22Rv1 (cell line): Measurements from ENCODE around the gene BMP5.
"Not testable (repeated sequence)": the region's sequence is repeated elsewhere in the genome, so short reads cannot be mapped to it uniquely, and the experiment has no call there.

ENCODE experiments used
- H3K27ac ChIP-seq: fragments of 450-650 bp; 2 replicates; pipeline ENCODE4 v1.5.1; 2017
- ZFX ChIP-seq: fragments of 450-650 bp; IDR thresholded peaks from 2 replicates; pipeline ENCODE4 v1.6.1; 2017; ENCODE audit warnings: antibody characterized with exemption, borderline replicate concordance
- TF ChIP-seq, protein P1 (sequence below): fragments of 450-650 bp; IDR thresholded peaks from 2 replicates; pipeline ENCODE4 v1.5.1; 2017; ENCODE audit warnings: mild to moderate bottlenecking

The BMP5 gene

DNA sequence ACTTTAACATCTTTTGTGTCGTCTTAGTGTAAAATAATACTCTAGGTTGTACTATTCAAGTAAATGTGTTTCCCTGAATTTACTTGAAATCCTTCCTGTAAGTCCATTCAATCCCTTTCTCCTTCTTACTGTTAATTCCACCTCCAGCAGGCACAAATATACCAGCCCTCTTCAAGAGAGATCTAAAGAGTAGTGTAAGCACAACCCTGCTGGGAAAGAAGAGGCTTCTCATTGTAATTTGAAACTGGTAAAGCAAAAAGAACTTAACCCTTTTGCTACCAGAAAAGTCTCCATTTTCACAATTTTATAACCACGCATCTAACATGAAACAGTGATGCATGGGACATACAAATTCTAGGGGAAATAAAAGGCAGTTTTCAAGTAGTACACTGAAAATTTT lies at the start of gene BMP5:
TSS of gene BMP5 (minus strand) at position 191 of the 400 bp plus-strand sequence. CDS start 725 bp downstream, outside the sequence.
- no peak for TF ChIP-seq ZFX
- TF ChIP-seq, protein P1, sequence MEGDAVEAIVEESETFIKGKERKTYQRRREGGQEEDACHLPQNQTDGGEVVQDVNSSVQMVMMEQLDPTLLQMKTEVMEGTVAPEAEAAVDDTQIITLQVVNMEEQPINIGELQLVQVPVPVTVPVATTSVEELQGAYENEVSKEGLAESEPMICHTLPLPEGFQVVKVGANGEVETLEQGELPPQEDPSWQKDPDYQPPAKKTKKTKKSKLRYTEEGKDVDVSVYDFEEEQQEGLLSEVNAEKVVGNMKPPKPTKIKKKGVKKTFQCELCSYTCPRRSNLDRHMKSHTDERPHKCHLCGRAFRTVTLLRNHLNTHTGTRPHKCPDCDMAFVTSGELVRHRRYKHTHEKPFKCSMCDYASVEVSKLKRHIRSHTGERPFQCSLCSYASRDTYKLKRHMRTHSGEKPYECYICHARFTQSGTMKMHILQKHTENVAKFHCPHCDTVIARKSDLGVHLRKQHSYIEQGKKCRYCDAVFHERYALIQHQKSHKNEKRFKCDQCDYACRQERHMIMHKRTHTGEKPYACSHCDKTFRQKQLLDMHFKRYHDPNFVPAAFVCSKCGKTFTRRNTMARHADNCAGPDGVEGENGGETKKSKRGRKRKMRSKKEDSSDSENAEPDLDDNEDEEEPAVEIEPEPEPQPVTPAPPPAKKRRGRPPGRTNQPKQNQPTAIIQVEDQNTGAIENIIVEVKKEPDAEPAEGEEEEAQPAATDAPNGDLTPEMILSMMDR, result no peak
- no peak within 1 kb of the TSS for H3K27ac ChIP-seq

DNA sequence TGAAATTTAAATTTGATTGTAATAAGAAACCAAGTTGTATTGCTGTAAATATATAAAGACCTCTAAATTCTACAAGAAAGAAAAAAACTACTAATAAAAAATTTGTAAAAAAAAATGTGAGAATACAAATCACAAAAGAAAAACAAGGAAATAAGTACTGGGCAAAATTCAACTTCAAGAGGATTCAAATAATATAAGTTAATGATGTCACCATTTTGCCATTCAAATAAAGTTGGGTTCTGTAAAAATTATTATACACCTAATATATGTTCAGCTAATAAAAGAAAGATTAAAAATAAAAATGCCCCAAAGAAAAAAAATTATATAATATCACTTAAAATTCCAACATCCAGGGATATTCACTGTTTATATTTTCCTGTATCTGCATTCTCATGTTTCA lies 47.0 kb upstream of the BMP5 start:
- no peak overlapping the region for H3K27ac ChIP-seq
- TF ChIP-seq ZFX, result no peak
- TF ChIP-seq, protein P1, result no peak

DNA sequence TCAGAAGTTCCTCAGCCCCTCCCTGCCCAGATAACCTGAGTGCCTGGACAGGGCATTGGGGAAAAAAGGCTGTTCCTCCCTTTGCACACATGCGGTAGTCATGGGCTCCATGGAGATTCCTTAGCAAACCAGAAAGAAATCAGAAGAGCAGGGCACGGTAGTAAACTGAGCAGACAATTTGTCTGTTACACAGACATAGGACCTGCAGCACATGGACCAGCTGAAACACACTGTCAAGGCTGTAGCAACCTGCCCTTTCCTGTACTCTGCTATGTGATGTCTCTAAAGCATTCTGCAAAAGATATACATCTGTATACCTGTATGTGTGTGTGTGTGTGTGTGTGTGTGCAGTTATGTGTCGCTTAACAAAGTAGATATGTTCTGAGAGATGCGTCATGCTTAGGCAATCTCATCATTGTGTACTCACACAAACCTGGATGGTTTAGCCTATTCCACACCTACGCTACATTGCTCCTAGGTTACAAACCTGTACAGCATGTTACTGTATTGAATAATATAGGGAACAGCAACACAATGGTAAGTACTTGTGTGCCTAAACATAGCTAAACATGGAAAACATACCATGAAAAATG lies 44.4 kb upstream of the BMP5 start:
- H3K27ac ChIP-seq, result no peak overlapping the region
- TF ChIP-seq, protein P1, result no peak
- no peak for TF ChIP-seq ZFX

DNA sequence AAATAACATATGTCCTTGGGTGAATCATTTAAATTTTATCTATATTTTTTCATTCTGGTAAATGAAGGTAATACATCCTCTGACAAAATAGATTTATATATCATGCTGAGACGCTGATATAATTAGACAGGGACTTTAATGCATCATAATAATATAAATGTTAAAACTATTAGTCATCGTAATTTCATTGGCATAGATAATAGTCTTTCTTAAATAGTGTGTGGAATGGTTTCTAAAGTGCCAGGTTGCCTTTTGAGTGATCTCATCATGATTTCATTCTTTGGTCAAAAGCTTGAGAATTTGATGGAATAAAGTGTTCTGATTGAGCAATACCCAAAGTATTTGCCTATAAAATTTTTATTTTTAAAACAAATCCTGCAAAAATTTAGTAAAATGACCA lies 43.2 kb upstream of the BMP5 start:
- no peak for TF ChIP-seq ZFX
- TF ChIP-seq, protein P1, result no peak
- no peak overlapping the region for H3K27ac ChIP-seq

DNA sequence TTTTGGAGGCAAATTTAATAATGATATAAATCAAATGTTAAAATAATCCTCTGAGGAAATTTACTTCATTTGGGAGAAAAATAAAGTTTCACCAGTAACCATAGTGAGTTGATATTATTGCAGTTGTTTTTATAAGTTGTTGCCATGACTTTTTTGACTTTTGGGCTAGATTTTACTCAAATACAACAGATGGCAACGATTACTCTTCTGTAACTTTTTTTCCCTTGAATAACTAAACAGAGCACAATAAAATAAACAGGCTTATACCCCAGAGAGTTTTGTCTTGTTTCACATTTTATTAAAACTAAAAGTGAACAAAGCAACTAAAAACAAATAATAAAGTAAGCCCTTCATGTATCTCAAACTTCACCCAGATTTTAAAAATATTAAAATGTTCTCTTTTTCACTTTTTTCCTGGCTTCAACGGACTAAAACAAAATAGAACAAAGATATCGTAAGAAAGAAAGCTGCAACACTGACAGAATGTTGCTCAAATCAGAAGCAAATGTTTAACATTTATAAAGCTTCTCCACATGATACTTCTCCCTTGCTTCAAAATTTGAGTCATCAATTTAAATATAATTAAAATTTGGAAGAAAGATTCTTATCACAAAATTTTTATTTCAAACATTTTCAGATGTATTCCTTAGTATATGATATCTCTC lies 42.5 kb upstream of the BMP5 start:
- H3K27ac ChIP-seq, result no peak overlapping the region
- no peak for TF ChIP-seq ZFX
- TF ChIP-seq, protein P1, result no peak

DNA sequence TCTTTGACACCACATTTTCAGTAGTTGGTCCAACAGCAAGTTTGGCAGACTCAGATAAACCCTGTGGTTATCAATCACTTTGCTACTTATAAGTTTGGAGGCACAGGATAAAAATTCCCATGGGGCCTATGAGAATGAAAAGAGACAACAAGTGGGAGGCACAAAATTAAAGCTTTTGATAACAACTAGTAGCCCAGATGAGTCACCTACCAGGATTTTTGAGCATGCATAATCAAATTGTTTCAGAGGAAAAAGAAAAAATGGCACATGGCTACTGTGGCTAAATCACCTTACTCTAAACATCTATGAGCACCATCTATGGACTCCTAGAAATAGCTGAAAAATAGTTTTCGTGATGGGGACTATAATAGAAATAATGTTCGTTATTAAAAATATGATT lies 40.8 kb upstream of the BMP5 start:
- TF ChIP-seq, protein P1, result no peak
- no peak for TF ChIP-seq ZFX
- H3K27ac ChIP-seq, result no peak overlapping the region

DNA sequence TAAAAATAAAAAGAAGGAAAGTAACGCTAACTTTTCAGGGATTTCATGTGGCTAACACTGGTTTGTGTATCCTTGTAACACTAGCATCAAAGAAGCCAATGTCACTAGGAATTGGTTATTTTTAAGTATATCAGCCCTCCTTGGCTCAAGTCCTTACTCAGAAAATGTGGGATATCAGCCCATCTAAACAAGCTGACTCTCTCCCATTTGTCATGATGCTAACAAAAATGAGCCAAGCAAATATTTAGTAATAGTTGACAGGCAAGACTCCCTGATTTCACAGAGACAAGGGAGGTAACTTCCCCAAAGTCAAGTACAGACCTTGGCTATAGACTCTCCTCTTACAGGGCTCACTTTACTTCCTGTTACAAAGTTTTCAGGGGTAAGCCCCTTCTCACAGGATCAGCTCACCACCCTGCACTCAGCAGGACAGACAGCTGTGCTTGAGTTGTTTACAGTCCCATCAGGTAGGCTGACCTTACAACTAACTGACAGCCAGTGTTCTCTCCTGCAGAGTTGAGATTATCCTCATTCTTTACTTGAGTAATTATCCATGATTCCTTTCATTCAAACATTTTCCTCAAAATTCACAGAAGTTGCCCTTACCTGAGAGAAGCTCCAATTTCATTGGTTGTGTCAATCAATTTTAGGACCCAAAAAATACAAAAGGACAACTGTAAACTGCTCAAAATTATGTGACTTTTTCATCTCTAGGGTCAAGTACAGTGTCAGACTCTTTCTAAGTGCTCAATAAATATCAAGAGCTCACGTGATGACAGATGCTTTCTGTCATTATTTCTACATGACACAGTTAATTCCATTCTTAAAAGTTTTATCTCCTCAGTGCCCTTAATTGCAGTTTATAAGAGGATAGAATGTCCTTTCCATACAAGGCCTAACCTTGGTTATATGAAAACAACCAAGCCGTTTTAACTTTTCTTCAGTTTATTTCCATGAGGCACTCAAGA lies 38.1 kb upstream of the BMP5 start:
- no peak for TF ChIP-seq ZFX
- TF ChIP-seq, protein P1, result no peak
- no peak overlapping the region for H3K27ac ChIP-seq

DNA sequence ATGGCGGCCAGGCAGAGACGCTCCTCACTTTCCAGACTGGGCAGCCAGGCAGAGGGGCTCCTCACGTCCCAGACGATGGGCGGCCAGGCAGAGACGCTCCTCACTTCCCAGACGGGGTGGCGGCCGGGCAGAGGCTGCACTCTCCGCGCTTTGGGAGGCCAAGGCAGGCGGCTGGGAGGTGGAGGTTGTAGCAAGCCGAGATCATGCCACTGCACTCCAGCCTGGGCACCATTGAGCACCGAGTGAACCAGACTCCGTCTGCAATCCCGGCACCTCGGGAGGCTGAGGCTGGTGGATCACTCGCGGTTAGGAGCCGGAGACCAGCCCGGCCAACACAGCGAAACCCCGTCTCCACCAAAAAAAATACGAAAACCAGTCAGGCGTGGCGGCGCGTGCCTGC lies 35.1 kb upstream of the BMP5 start:
- not testable (repeated sequence) for H3K27ac ChIP-seq

DNA sequence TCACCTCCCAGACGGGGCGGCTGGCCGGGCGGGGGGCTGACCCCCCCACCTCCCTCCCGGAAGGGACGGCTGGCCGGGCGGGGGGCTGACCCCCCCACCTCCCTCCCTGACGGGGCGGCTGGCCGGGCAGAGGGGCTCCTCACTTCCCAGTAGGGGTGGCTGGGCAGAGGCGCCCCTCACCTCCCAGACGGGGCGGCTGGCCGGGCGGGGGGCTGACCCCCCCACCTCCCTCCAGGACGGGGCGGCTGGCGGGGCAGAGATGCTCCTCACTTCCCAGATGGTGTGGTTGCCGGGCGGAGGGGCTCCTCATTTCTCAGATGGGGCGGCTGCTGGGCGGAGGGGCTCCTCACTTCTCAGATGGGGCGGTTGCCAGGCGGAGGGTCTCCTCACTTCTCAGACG lies 34.5 kb upstream of the BMP5 start:
- H3K27ac ChIP-seq, result not testable (repeated sequence)
